ENCODE measurements around the gene ARID3C. TPM values are rescaled to one million over a fixed set of nuclear protein-coding genes. Genes with fewer than 3 reads are reported as not detected.
A peak's percentile ranks its signal among the peaks of the same experiment; 100 is the strongest.

The ARID3C gene
- not detected for total RNA-seq
- long read RNA-seq, result 0 reads

DNA sequence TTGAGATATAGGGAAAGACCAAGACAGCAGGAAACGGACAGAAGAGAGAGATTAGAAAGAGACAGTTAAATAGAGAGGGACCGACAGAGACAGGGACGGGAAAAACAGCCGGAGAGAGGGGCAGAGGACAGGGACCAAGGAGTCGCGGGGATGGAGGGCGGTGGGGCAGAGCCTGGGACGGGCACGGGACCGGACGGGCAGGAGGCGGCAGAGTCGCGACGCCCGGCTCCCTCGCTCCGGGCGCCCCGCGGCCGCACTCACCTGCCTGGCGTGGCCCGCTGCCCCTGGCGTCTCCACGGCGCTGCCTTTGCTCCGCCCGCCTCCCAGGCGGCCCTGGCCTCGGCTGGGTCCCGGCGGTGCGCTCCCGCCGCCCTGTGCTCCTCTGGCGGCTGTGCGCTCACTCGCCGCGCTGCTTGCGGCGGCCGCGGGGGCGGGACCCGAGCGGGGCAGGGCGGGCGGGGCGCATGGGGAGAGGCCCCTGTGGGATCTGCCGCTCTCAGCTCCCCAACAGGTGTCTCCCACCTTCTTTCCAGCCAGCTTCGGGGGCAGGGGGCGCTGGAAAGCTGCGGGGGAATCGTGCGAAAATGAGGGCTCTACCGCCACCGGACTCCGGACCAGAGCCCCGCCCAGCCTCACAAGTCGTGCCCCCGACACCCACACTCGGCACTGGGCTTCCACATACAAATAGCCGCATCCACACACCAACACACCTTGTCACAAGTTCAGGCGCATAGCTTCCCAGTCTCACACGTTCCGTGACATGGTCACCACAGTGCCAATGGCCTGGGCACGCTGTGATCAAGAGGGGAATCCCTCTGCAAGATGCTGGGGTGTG is at the start of gene ARID3C:
Gene ARID3C, minus strand, starts transcription at position 411 of the 835 bp plus-strand sequence. CDS start 1,052 bp downstream, outside the sequence.
- intact Hi-C loops (cut with DNase I), result no loop called here
- Histone ChIP-seq H3K36me3 (no peaks in the 10 kb centered on the region), H3K9me3 (no peaks in the 10 kb centered on the region), H3K27ac (no peak within 1 kb of the TSS), H3K27me3 (peaks cover 60% of the 10 kb centered on the region), H3K4me3 (peak within 1 kb of the TSS; percentile 39), H3K4me1 (peaks cover 12% of the 10 kb centered on the region)
- DNase-seq, result peak; percentile 75
- peak; percentile 86 for ATAC-seq
- TF ChIP-seq, protein P1, sequence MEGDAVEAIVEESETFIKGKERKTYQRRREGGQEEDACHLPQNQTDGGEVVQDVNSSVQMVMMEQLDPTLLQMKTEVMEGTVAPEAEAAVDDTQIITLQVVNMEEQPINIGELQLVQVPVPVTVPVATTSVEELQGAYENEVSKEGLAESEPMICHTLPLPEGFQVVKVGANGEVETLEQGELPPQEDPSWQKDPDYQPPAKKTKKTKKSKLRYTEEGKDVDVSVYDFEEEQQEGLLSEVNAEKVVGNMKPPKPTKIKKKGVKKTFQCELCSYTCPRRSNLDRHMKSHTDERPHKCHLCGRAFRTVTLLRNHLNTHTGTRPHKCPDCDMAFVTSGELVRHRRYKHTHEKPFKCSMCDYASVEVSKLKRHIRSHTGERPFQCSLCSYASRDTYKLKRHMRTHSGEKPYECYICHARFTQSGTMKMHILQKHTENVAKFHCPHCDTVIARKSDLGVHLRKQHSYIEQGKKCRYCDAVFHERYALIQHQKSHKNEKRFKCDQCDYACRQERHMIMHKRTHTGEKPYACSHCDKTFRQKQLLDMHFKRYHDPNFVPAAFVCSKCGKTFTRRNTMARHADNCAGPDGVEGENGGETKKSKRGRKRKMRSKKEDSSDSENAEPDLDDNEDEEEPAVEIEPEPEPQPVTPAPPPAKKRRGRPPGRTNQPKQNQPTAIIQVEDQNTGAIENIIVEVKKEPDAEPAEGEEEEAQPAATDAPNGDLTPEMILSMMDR (IDR thresholded peaks at IDR 0.05), result no peak

GRCh38 chr9:34675869-34676268 is 47.0 kb upstream of the ARID3C start:
- Histone ChIP-seq H3K27ac (no peak overlapping the region), H3K9me3 (no peaks in the 10 kb centered on the region), H3K36me3 (no peaks in the 10 kb centered on the region), H3K27me3 (no peaks in the 10 kb centered on the region), H3K4me1 (no peaks in the 10 kb centered on the region), H3K4me3 (no peak overlapping the region)
- no peak for ATAC-seq
- intact Hi-C loops (cut with DNase I), result no loop called here
- no peak for DNase-seq
- TF ChIP-seq, protein P1 (IDR thresholded peaks at IDR 0.05), result no peak

GRCh38 chr9:34675048-34675714 is 46.3 kb upstream of the ARID3C start:
- peak; percentile 83 for ATAC-seq
- no peaks in the 10 kb centered on the region for H3K27me3 ChIP-seq

DNA sequence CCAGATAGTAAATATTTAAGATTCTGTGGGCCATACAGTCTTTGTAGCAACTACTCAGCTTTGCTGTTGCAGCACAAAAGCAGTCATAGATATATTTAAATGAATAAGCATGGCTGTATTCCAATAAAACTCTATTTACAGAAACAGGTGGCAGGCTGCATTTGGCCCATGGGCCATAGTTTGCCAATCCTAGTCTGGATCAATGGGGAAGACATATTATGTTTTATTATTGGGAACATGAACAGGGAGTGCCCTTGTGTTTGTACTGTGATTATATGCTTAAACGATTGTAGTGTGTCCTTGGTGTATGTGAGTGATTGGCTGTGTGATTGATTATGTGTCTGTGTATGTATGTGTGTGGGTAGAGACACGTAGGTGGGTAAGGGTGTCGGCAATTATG is 45.6 kb upstream of the ARID3C start:
- TF ChIP-seq, protein P1 (IDR thresholded peaks at IDR 0.05), result no peak
- Histone ChIP-seq H3K9me3 (no peaks in the 10 kb centered on the region), H3K4me3 (no peak overlapping the region), H3K27me3 (no peaks in the 10 kb centered on the region), H3K36me3 (no peaks in the 10 kb centered on the region), H3K27ac (no peak overlapping the region), H3K4me1 (no peaks in the 10 kb centered on the region)
- ATAC-seq (no peak), DNase-seq (no peak)
- intact Hi-C loops (cut with DNase I), result no loop called here

More at GRCh38 chr9:34675048-34675714, 46.3 kb upstream of the ARID3C start:
- H3K4me3 ChIP-seq, result no peak overlapping the region
- no peak overlapping the region for H3K27ac ChIP-seq
- intact Hi-C loops (cut with DNase I), result no loop called here
- TF ChIP-seq, protein P1 (IDR thresholded peaks at IDR 0.05), result peak; percentile 61
- no peaks in the 10 kb centered on the region for H3K9me3 ChIP-seq
- H3K36me3 ChIP-seq, result no peaks in the 10 kb centered on the region
- DNase-seq, result no peak
- H3K4me1 ChIP-seq, result no peaks in the 10 kb centered on the region

GRCh38 chr9:34671307-34671706 is 42.4 kb upstream of the ARID3C start:
- TF ChIP-seq, protein P1 (IDR thresholded peaks at IDR 0.05), result no peak
- no peak overlapping the region for H3K27ac ChIP-seq
- no peak for ATAC-seq
- no peak overlapping the region for H3K4me3 ChIP-seq
- H3K4me1 ChIP-seq, result peaks cover 5% of the 10 kb centered on the region
- H3K36me3 ChIP-seq, result no peaks in the 10 kb centered on the region
- no peaks in the 10 kb centered on the region for H3K9me3 ChIP-seq
- no peak for DNase-seq
- no peaks in the 10 kb centered on the region for H3K27me3 ChIP-seq
- intact Hi-C loops (cut with DNase I), result no loop called here
